Activated effector memory CD4-positive, alpha-beta T cell treated with Interleukin-2 at 50 U/mL for 16 hours (primary cell): ENCODE measurements around the gene NUP214.
"Not testable (repeated sequence)": the region's sequence is repeated elsewhere in the genome, so short reads cannot be mapped to it uniquely, and the experiment has no call there.

ENCODE experiments used
- DNase-seq: peaks from one replicate; pipeline ENCODE4 v3.0.0-alpha.2; 2020

The NUP214 gene

DNA sequence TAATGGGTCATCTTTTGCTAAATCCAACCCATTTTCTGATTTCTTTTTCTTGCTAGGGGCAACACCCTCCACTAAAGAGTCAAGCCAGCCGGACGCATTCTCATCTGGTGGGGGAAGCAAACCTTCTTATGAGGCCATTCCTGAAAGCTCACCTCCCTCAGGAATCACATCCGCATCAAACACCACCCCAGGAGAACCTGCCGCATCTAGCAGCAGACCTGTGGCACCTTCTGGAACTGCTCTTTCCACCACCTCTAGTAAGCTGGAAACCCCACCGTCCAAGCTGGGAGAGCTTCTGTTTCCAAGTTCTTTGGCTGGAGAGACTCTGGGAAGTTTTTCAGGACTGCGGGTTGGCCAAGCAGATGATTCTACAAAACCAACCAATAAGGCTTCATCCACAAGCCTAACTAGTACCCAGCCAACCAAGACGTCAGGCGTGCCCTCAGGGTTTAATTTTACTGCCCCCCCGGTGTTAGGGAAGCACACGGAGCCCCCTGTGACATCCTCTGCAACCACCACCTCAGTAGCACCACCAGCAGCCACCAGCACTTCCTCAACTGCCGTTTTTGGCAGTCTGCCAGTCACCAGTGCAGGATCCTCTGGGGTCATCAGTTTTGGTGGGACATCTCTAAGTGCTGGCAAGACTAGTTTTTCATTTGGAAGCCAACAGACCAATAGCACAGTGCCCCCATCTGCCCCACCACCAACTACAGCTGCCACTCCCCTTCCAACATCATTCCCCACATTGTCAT lies 72.0 kb downstream of the NUP214 start:
- no peak for DNase-seq

DNA sequence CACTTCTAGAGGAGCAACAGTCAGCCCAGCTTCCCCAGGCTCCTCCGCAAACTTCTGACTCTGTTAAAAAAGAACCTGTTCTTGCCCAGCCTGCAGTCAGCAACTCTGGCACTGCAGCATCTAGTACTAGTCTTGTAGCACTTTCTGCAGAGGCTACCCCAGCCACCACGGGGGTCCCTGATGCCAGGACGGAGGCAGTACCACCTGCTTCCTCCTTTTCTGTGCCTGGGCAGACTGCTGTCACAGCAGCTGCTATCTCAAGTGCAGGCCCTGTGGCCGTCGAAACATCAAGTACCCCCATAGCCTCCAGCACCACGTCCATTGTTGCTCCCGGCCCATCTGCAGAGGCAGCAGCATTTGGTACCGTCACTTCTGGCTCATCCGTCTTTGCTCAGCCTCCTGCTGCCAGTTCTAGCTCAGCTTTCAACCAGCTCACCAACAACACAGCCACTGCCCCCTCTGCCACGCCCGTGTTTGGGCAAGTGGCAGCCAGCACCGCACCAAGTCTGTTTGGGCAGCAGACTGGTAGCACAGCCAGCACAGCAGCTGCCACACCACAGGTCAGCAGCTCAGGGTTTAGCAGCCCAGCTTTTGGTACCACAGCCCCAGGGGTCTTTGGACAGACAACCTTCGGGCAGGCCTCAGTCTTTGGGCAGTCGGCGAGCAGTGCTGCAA lies 72.8 kb downstream of the NUP214 start:
- DNase-seq, result no peak

DNA sequence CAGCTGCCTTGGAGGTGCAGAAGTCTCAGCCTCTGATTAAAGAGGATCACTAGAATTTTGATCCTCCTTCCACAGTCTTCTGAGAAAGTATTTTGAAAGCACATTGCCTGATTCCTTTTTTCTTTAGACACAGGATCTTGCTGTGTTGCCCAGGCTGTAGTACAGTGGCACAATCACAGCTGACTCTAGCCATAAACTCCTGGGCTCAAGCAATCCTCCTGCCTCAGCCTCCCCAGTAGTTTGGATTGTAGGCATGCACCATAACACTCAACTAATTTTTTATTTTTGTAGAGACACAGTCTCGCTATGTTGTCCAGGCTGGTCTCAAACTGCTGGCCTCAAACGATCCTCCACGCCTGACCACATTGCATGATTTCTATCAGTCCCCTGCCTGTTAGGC lies 76.5 kb downstream of the NUP214 start:
- DNase-seq, result no peak

DNA sequence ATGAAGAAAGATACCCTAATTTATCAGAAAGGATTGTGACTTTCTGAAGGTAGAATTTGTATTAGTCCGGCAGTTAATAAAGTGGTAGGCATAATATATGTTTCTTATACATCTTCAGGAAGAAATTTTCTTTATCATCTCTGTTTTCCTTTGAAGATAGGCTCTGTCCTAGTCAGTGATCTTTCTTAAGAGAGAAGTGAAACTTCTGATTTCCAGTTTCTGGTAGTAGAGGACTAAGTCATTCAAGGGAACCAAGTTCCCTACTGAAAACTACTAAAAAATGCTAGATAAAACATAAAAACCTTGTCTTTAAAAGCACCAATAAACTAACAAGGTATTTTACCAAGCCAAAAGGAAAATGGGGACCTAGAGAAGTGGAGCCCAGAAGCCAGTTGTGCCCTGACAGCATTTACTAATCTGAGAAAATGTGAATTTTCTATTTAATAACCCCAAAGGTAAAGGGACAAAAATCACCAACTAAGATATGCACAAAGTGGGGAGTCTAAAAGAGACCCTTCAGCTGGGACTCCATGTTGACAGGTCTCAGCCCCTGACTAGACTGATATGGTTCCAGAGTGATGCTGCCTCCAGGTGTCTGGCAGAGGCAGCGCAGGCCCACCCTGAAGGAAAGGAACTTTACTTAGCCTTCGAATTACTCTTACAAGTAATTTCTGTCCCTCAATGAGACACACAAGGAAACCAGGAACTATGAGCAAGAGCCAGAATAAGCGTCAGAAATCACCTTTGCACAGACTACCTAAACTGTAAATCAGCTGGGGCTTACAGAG lies 78.2 kb downstream of the NUP214 start:
- DNase-seq, result no peak

DNA sequence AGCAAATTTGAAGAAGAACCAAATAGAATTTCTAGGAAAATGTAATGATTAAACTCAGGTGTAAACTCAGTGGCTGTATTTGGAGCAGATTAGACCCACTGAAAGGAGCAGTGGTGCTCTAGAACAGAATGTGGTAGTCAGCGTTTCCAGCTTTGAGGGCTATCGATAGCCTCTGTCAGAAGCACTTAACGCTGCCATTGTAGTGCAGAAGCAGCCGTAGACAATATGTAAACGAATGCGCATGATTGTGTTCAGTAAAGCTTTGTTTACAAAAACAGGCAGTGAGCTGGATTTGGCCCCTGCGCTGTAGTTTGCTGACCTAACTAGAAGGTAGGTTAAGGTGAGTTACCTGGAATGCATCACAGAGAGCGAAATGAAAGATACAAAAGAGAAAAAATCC lies 78.9 kb downstream of the NUP214 start:
- DNase-seq, result no peak

DNA sequence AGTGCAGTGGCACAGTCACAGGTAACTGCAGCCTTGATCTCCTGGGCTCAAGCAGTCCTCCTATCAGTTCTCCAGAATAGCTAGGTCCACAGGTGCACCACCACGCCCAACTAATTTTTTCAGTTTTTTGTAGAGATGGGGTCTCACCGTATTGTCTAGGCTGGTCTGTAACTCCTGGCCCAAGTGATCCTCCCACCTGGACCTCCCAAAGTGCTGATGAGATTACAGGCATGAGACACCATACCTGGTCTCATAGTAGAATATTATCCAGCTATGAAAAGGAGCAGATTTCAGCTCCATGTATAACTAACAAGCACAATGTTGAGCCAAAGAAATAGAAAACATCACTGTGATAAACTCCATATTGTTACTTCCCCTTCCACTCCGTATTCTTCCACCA lies 81.1 kb downstream of the NUP214 start:
- DNase-seq, result no peak

DNA sequence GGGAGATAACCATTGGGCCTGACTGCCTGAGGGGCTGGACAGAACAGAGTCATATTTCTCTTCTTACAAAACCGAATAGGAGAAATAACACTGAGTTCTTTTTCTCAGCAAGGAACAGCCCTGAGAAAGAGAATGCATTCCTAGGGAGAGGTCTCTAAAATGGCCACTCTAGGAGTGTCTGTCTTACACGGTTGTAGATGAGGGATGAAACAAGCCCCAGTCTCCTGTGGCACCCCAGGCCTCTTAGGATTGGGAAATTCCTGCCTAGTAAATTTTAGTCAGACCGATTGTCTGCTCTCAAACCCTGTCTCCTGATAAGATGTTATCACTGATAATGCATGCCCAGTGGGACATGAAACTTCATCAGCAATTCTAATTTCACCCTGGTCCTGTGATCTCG lies 86.5 kb downstream of the NUP214 start:
- not testable (repeated sequence) for DNase-seq

DNA sequence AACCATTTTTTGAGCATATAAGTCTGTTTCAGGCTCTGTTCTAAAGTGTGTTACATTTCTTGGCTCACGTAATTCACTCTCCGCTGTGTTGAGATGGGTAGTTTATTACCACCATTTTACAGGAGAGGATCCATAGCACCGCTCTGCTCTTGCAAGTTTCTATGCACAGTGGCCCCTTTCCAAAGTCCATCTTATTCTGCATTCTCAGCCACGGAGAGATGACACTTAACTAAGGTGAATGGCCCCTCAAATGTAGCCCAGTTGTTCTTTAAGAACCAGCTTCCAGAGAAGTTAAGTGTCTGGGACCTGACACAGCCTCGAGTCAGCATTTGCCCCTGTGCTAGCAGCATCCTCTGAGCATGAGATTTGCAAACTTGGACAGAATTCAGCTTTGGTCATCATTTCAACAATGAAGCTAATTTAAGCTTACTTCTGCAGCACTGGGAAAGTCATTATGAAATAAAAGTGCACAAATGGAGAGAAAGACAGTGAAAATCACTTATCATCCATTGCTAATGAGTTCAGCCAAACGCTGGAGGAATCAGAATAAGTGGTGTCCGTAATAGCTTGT lies 89.0 kb downstream of the NUP214 start:
- no peak for DNase-seq

DNA sequence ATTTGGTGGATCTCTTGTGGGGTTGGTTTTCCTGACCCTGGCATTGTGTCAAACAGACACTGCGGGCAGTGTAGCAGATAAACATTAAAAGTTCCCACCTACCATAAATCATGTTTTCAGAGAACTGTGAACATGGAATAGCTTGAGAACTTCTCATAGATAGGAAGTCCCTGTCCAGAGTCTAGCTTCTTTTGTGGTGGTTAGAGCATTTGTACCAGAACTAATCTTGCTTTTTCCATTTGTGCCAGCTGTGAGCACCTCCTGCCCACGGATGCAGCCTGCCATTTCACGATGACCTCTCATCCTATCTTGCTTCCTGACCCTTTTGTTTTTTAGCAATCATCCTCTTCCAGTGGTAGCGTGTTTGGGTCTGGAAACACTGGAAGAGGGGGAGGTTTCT lies 89.5 kb downstream of the NUP214 start:
- no peak for DNase-seq

DNA sequence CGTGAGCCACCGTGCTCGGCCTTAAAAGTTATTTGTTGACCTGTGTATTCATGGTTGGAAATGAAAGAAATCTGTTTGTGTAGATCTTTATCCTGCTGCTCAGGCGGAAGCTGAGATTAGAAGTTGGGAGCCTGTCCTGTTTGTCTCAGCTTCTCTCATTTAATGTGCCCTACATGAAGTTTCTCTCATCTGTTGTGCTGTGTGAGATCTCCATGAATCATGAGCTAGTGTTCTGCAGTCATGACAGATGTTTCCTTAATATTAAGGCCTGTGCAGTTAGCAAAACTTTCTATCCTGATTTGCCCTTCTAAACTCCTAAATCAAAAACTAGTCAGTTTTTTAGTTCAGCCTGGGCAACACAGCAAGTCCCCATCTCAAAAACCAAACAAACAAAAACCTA lies 91.4 kb downstream of the NUP214 start:
- no peak for DNase-seq

DNA sequence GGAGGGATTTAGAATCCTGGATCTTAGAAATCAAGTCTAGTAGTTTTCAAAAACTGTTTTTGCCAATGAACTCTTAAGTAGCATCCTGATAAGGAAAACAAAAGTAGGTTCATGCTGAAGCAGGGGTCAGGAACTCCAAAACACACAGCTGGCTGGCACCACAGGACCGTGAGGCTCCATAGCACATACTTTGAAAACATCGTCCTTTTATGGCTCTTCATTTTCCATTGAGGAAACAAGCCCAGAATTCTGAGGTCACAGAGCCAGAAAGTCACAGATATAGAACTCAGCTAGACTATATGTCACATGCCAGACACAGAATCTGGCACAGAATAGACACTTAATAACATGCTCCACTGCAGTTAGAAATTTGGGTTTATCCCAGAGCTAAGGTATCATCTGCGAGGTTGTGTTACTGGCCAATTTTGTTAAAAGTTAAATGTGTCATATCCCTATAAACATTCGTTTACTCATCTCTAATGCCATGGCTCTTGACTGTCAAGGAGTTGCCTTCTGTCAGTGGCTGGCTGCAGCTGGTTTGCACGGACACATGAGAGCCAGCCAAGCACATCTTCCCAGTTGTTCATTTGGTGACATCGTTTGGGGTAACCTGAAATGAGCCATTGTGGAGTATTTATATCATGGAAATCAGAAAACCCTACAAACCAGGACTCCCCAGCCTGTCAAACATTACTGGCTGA lies 92.1 kb downstream of the NUP214 start:
- no peak for DNase-seq

DNA sequence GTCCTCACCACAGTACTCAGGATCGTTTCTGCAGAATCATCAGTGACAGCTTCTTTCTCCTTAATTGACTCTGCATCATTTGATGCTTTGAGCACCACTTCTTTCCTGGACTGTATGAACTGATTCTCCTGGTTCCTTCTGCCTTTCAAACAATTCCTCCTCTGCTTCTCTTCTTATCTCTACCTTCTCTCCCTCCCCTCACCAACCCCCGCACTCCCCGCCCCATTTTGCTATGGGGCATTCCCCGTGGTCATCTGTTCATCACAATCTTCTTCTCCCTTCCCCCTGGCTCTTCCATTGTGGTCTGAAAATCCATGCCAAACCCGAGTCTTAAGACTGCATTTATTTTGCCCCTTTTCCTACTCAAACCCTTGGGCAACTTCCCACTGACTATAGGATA lies 93.0 kb downstream of the NUP214 start:
- DNase-seq, result no peak

DNA sequence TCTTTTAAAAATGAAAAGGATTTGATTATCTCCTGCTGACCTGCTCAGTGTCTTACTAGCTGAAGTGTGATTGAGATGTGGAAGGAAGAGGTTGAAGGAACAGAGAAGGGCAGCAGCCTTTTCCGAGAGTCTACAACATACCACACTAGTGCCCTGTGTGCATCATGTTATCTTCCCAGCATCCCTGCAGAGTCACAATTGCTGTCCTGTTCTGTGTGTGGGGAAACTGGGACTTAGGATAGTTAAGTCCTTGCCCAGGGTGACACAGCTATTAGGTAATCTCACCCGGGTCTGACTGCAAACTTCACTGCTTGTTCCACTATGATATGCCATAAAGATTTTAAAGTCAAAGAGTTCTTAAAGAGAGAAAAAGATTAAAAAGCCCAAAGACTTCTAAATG lies 95.1 kb downstream of the NUP214 start:
- DNase-seq, result no peak

DNA sequence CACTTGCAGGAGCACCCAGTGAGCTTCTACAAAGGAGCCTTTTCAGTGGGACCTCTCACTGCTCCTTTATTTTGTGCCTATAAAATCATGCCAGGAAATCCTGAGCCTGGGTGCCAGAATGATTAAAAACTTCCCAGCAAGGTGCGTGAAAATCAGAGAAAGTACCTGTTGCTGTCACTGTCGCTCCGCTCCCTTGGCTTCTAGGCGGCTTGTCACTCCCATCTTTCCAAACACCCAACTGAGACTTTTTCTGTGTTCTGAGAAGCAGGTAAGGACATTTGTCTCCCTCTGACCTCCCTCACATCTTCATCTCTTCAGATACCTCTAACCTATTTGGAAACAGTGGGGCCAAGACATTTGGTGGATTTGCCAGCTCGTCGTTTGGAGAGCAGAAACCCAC lies 97.1 kb downstream of the NUP214 start:
- no peak for DNase-seq

DNA sequence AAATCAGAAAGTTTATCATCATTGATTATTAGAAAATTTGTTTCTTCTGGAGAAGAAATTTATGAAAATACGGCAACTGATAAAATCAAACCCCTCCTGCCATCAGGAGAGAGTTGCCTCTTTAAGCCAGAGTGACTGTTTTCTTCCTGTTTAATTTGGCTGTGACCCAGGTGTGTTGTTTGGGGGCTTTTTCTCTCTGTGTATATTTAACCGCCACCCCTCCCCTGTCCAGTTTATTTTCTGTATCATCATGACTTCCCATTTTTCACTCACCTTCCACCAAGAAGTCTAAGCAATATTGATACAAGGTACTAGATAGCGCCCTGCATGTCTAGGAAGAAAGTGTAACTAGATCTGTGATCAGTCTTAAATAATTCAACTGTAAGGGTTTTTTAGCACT lies 100.8 kb downstream of the NUP214 start:
- DNase-seq, result no peak

DNA sequence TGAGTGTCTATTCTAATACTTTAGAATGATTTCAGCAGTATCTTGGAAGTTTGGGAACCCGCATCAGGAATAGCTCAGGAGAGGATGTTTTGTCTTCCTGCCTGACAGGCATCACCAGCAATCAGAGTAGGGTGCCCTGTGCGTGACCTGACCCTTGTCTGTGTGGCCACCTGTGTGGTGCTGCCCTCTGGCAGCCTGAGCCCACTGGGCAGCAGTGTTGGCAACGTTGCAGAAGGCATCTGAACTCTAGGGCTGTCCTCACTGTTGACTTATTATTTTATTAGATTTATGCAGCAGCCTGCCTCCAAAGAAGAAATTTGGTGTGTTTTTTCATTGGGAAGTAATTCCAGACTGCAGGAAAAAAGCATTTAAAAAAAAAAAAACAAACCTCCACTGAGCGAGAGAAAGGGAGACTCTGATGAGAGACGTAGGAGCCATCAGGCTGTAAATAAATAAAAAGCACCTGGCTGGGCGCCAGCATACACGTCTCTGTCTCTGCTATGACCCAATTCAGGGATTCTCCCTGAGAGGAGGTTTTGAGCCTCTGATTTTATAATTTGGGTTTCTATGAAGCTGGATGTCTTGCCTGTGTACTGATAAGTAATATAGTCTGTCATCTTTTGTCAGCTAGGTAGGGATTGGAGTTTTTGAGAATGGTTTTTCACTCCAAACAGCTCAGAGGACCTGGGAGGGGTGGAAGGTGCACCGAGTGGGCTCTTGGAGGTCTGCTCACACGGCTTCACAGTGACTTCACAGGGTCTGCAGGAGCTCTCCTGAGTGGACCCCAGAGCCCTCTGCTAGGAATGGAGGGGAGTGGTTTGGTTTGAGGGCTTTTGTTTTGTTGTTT lies 101.9 kb downstream of the NUP214 start:
- DNase-seq, result no peak

DNA sequence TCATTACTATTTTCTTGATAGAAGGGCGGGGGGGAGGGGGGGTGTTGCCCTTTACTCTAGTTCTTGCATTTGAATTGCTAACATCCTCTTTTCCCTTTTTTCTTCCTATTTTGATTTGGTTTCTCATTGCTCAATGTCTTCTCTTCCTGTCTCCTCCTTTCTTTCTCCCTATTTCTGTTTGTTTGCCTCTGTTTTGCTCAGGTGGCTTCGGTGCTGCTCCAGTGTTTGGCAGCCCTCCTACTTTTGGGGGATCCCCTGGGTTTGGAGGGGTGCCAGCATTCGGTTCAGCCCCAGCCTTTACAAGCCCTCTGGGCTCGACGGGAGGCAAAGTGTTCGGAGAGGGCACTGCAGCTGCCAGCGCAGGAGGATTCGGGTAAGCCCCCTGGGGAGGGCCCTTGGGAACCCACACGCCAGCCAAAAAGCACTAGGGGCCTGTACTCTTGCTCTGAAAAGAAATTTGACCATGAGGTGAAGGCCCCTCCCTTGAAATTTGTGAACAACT lies 102.6 kb downstream of the NUP214 start:
- no peak for DNase-seq

DNA sequence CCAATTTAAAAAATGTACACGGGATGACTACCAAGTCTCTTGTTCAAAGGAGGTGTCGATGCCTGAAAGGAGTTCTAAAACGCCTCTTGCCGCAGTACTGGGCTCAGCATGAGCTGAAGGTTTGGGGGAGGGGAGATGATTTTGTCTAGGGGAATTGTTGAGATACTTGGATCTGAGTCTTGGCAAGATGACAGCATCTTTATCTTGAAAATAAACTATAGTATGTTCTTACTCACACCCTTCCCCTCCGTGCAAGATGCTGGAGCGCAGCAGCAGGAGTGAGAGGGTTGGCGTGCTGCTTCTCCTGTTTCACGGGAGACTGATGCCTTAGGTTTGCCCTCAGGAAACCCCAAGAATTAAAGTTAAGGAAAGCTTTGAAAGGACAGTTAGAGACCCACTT lies 103.6 kb downstream of the NUP214 start:
- no peak for DNase-seq

DNA sequence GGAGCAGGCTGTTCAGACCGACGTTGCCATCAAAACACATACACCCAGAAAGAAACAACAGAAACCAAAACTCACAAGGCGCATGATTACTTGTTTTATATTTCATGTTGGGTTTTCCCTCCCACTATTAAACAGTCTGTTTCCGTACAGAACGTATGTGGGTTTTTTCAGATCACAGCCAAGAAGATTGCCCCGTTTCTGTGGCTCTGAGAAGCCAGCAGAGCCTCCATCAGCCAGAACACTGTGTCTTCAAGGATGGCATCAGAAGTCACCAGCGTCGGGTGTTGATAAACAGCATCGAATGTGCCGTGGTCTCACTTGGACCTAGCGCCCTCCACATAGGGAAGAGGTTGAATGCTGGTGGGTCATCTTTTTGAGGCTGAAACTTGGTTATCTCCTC lies 108.2 kb downstream of the NUP214 start:
- DNase-seq, result no peak

DNA sequence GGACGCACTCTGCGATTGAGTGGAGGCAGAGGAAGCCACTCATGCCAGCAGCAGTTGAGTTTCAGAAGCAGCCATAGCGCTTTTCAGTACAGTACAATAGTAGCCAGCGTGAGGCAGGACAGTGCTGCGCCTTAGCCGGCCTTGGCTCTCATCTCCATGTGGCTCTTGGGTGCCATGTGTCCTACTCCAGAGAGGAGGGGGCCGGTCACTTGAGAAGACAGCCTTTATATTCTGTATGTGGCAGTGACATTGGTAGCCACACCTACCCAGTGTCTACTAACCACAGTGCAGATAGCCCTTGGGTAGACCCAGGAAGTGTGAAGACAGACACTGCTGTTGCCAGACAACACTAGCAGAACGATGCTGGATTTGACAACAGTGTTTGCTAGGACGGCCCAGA lies 108.6 kb downstream of the NUP214 start:
- DNase-seq, result no peak

DNA sequence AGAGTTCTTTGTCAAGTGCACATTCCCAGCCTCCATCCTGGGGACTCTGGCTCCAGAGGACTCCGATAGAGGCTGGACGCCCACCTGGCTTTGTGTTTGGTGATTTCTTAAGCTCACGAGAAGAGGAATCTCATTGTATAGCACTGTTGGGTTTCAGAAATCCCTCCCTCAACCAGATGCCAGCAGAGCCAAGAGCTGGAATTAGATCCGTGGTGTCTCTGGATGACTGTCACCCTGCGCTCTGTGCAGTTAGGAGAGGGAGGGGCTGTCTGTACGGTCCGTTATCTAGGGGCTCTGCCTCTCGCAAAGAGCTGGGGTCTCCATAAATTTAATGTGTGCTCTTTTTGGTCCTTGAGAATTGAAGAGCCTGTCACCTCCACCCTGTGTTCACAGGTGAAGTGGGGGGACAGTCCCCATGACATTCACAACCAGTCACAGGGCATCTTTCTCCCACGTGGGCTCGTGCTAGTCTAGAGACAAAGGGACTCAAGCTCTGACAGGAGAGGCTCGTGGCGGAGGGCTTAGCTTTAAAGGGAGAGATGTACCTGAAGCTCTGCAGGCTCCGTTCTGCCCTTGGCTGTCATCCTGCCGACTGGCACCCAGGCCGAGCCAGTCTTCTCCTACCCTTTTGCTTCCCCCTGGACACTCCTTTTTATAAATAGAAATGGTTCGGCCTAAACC lies 109.6 kb downstream of the NUP214 start:
- no peak for DNase-seq
